Stimulated activated CD4-positive, alpha-beta T cell treated with anti-CD3 and anti-CD28 coated beads, Interleukin-12 subunit alpha, Interleukin-12 subunit beta, amount 100 ng/mL, for 48 hours (primary cell): ENCODE results near the gene AADACL4.
A peak's percentile ranks its signal among the peaks of the same experiment; 100 is the strongest.

Source experiments
- DNase-seq, 3 donors: peaks; one replicate each; pipeline ENCODE4 v3.0.0-alpha.2; 2020; ENCODE audit warnings: low read depth in 2 of 3, low spot score in 1 of 3

Gene AADACL4

GRCh38 chr1:12643785-12644184 lies at the start of gene AADACL4:
TSS of gene AADACL4 (plus strand) at chr1:12644085. CDS start at chr1:12644547, 462 bp downstream.
- no peak for DNase-seq

DNA sequence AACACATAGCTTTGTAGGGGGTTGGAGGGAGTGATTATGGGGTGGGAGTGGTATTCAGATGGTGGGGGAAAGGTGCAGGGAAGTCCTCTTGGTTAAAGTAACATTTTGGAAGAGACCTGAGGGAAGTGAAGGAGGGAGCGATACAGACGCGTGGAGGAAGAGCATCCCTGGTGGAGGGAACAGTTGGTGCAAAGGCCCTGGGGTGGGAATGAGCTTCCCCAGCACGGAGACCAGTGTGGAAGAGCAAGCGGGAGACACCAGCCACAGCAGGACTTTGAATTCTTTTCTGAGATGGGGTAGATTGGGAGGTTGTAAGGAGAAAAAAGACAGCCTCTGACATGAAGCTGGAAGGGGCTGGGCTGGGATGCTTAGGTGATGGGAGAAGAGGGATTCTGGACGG lies 49.4 kb upstream of the AADACL4 start:
- no peak for DNase-seq

DNA sequence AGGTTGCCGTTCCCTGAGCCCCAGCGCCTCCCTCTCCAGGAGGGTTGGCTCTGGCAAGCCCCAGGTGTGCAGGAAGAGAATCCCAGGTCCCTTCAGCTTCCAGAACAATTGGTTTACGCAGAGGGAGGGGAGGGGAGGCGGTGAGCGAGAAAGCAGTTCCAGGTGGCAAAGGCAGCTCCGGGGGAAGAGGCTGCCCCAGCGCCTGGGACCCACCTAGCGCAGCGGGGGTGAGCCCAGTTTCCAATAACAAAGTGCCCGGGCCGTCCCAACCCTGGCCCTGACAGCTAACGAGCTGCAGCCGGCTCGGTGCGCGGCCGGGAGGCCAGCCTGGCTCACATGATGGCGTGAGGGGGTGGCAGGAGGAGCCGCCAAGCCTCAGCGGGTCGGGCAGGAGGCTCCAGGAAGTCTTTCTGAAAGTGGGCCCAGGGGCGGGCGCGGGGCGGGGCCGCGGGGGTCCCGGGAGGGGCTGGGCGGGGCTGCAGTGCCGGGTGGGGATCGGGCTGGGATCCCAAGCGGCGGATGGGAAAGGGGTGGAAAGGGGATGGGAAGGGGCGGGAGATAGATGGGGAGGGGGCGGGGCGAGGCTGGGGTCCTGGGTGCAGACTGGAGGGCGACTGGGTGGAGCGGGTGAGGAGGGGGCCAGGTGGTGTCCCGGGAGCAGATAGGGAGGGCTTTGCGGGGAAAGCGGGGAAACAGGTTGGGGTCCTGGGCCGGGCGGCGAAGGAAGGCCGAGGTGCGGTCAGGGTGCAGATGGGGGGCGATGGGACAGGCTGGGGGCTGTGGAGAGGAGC lies 48.7 kb upstream of the AADACL4 start:
- DNase-seq = no peak

GRCh38 chr1:12595757-12596006 lies 48.2 kb upstream of the AADACL4 start:
- no peak for DNase-seq

GRCh38 chr1:12596007-12596821 lies 47.7 kb upstream of the AADACL4 start:
- DNase-seq = no peak

DNA sequence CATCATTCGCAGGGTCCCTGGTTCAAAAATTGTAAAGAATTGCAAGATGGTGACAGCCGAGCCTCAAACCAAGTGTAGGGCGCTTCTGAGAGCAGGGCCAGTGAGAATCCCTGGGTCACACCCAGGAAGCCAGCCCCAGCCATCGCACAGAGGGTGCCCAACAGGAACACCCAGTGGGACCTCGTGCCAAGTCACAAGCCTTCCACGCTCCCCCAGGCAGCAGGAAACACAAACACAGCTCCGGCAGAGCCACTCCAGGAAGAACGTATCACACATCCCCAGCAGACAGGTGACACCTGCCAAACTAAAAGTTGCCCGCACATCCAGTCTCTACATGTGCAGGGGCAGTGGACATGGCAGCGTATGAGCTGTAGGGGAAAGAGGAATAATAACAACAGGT lies 46.1 kb upstream of the AADACL4 start:
- no peak for DNase-seq

GRCh38 chr1:12598974-12599373 lies 44.9 kb upstream of the AADACL4 start:
- no peak for DNase-seq

DNA sequence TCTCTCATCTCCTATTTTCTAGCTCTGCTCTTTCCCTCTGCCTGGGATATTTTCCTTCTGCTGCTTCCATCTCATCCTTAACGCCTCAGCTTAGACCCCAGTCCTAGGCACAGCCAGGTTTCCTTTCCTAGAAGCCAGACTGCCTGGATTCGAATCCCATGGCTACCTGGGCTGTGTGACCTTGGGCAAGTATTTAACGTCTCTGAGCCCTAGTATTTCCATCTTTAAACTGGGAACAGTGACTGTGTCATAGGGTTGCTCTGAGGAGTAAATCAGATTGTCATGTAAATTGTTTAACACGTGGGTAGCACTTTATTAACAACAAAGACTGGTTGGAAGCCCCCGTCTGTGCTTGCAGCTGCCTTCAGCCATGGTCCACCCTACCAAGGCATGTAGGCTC lies 44.2 kb upstream of the AADACL4 start:
- no peak for DNase-seq

GRCh38 chr1:12600335-12600734 lies 43.5 kb upstream of the AADACL4 start:
- DNase-seq = no peak

GRCh38 chr1:12600880-12601633 lies 42.8 kb upstream of the AADACL4 start:
- DNase-seq = peak in 1 of 3 donors; percentile 30

- DNase-seq = no peak
These were observed 41.9 kb upstream of the AADACL4 start for GRCh38 chr1:12601700-12602658.

DNA sequence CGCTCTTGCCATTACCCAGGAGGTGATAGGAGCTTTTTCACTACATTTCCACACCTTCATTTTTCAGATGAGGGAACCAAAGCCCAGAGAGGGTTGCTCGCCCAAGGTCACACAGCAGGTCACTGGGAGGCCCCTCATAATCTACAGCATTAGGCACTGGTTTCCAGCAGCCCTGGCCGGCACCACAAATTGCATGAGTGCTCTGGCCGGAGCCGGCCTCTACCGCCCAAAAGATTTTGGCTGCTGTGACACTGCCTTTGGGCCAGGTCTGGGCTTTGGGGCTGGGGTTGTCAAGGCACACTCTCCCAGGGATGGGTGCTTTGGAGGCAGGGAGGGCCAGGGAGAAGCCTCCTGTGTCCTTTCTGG lies 41.2 kb upstream of the AADACL4 start:
- DNase-seq = no peak

DNA sequence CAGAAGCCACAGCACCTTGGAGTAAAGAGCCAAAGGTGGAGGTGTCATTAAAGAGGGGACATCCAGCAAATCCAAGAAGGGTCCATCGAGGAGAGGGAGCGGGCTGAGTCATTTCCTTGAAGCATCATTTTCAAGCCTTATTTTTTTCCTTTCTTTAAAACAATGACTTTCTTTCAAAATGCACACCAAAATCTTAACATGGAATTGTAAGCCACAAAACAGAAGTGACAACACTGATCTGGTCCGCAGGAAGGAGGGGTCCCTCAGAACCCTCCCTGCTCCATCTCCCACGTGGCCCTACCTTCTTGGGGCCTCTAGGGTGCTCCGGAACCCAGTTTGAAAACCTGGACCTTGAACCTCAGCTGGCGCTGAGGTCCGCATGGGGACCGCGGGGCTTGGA lies 40.7 kb upstream of the AADACL4 start:
- DNase-seq = no peak

DNA sequence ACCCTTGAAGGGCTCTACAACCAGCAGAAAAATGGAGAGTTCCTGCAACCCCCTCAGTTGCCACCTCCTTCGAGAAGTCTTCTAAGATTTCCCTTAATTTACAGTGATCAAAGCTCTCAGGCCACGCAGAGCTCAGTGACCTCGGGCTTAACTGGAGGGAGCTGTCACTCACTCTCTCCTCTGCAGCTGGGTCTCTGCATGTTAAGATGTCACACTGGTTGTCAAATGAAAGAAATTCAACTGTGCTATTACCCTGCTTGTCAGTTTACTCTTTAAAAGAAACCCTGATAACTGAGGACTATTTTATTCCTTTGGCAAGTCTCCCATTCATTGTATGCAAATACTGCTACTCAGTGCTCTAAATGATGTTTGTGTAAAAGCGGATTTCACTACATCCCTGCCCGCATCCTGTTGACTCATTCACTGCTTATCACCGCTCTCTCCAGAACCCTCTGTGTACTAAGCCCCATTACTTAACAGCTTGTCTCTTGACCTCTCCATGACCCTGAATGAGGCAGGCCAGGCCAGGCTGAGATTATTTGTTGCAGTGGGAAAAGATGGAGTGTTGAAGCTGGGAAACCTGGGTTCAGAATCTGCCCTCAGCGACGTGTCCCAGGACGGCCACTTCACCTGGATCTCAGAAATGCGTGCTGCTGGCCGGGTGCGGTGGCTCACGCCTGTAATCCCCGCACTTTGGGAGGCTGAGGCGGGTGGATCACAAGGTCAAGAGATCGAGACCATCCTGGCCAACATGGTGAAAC lies 39.6 kb upstream of the AADACL4 start:
- DNase-seq = peak; percentile 42 to 60 (median 49)

DNA sequence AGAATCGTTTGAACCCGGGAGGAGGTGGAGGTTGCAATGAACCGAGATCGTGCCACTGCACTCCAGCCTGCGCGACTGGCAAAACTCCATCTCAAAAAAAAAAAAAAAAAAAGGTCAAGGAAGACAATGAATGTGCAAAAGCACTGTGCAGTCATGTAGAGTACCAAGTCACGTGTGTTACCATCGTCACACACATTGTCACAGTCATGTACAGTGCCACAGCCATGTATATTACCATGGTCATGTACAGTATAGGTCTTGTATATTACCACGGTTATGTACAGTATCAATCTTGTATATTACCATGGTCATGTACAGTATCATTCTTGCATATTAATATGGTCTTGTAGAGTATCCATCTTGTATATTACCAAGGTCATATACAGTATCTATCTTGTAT lies 38.9 kb upstream of the AADACL4 start:
- DNase-seq = no peak

DNA sequence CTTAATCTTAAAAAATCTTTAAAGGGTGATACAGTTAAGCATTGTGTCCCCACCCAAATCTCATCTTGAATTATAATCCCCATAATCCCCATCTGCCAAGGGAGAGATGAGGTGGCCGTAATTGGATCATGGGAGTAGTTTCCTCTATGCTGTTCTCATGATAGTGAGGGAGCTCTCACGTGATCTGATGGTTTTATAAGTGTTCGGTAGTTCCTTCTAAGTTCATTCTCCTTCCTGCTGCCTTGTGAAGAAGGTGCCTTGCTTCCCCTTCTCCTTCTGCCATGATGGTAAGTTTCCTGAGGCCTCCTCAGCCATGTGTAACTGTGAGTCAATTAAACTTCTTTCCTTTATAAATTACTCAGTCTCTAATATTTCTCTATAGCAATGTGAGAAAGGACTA lies 36.6 kb upstream of the AADACL4 start:
- DNase-seq = no peak

GRCh38 chr1:12608311-12608957 lies 35.5 kb upstream of the AADACL4 start:
- DNase-seq = no peak

- DNase-seq = no peak
These were observed 34.3 kb upstream of the AADACL4 start for GRCh38 chr1:12609469-12610003.

- no peak for DNase-seq
These were observed 33.5 kb upstream of the AADACL4 start for GRCh38 chr1:12610305-12610935.
